GM19025 (cell line): ENCODE results near the gene RPL39L.
"Not testable (repeated sequence)": the region's sequence is repeated elsewhere in the genome, so short reads cannot be mapped to it uniquely, and the experiment has no call there.

Experiments used
- ATAC-seq: cut with Tn5 transposase; IDR thresholded peaks from one replicate; pipeline ENCODE4 v1.9.1; 2021; ENCODE audit warnings: mild to moderate bottlenecking, low read depth, moderate library complexity; ENCODE audit not compliant: unreplicated experiment

RPL39L gene

GRCh38 chr3:187145149-187145895, 6.0 kb upstream of the RPL39L start:
- ATAC-seq: no peak

- ATAC-seq: no peak
Measured at GRCh38 chr3:187139895-187140253, 578 bp upstream of the RPL39L start.

- no peak for ATAC-seq
Measured at GRCh38 chr3:187136936-187137335, 2.4 kb downstream of the RPL39L start.

- ATAC-seq: no peak
Measured at GRCh38 chr3:187136337-187136736, 3.0 kb downstream of the RPL39L start.

DNA sequence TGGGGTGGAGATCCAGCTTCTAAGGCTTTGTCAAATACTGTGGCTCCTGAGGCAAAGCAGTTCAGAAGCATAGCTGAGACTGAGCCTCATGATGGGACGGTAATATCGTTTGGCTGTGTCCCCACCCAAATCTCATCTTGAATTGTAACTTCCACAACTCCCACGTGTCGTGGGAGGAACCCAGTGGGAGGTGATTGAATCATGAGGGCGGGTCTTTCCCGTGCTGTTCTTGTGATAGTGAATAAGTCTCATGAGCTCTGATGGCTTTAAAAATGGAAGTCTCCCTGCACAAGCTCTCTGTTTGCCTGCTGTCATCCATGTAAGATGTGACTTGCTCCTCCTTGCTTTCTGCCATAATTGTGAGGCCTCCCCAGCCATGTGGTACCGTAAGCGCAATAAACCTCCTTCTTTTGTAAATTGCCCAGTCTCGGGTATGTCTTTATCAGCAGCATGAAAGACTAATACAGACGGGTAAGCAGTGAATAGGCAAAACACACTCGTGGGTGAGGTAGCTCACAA, 4.1 kb downstream of the RPL39L start:
- not testable (repeated sequence) for ATAC-seq

GRCh38 chr3:187133181-187133580, 6.1 kb downstream of the RPL39L start:
- not testable (repeated sequence) for ATAC-seq

- ATAC-seq: no peak
Measured at GRCh38 chr3:187132666-187133065, 6.6 kb downstream of the RPL39L start.

DNA sequence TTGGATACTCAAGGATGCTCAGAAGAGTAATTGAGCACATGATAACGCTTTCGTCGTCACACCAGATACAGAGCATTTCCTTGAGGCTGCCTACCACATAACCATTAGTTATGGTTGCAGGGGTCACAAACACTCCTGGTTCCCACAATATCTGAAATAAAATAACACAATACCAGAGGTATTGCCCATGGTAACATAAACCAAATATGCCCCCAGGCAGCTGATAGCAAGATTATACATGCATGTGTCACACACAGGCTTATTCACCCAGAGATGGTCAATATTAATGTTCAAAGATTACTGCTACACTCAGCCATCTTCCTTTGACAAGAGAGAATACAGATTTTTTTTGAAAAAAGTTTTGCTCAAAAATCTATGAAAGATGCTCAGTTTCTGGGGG, 7.3 kb downstream of the RPL39L start:
- no peak for ATAC-seq

DNA sequence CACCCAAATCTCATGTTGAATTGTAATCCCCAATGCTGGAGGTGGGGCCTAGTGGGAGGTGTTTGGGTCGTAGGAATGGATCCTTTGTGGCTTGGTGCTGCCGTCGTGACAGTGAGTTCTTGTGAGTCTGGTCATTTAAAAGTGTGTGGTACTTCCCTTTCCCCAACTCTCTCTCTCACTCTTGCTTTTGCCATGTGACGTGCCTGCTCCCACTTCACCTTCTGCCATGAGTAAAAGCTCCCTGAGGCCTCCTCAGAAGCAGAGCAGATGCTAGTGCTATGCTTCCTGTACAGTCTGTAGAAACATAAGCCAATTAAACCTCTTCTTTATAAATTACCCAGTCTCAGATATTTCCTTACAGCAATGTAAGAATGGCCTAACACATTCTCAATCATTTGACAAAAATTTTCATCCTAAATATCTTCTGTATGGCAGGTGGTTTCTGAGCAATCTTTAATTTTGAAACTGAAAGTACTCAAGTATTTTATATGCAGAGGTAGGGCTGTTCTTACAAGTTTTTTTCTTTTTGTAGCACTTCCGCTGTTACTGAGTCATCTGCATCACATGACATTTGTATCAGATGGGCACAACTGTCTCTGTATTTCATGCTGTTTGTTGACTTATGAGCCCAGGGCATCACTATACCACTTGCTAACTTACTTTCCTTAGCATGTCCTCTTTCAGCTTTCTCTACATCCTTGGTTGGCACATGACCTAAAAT, 8.8 kb downstream of the RPL39L start:
- peak; percentile 71 for ATAC-seq

GRCh38 chr3:187125319-187126031, 13.8 kb downstream of the RPL39L start:
- ATAC-seq: no peak

- no peak for ATAC-seq
Measured at GRCh38 chr3:187122261-187122660, 17.0 kb downstream of the RPL39L start.

DNA sequence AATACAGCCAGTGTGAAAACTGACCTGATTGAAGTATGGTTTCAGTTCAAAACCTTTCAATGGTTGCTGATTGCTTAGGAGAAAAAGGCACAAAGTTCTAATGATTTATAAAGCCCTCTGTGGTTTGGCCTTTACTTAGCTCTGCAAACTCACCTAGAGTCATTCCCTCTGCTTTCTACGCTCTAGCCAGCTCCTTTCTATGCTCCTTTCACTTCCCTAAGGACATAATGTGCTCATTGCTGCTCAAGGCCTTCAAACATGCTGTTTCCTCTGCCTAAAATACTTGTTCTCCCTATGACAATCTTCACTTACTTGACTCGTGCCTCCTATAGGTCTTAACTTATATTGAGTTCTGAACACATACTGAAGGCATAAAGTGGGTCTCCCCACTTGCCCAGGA, 19.0 kb downstream of the RPL39L start:
- no peak for ATAC-seq

DNA sequence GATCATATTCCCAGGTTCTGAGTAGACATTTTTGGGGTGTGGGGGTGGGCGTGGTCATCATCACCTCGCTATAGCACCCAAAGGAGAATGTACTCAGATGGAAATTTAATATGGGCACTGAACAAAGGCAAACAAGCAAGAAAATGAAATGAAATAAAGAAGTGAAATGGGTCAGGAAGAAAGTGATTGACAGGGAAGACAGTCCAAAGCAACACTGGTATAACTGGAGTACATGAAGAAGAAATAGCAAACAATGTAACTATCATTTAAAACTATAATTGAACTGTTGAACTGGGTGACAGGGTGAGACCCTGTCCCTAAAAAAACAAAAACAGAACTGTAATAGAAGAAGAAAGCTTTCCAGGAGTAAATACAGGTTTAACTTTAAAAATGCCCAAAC, 24.8 kb downstream of the RPL39L start:
- no peak for ATAC-seq

DNA sequence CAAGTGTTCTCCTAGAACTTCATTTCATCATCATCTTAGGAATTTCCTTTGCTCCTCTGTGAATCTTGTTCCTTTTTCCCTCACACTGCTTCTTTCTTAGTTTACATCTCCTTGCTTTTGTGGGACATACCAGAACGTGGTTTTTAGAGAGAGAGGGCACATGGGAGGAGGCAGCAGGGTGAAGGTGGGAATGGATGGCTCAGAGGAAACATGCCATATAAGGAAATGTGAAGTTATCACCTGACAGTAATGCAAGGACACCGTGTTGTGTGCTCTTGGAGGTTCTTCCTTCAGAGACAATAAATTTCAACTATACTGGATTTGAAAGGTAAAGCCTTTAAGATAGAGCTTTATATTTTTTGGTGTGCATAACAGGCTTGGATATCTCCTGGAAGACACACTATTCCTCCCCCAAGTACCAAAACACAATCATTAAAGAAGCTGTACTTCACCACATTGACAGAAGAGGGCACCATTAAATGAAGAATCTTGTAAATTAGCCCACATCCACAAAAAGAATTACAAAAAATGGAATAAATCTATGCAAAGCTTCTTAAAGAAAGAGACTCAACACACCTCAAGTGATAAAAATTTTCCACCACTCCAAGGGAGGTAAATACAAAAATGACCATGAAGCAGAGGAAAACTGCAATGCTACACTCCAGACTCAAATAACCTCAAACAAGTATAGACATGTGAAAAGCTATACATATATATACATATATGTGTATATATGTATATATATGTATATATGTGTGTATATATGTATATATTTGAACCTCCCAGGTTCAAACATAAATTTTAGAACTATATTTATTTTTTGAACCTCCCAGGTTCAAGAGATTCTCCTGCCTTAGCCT, 26.1 kb downstream of the RPL39L start:
- no peak for ATAC-seq

DNA sequence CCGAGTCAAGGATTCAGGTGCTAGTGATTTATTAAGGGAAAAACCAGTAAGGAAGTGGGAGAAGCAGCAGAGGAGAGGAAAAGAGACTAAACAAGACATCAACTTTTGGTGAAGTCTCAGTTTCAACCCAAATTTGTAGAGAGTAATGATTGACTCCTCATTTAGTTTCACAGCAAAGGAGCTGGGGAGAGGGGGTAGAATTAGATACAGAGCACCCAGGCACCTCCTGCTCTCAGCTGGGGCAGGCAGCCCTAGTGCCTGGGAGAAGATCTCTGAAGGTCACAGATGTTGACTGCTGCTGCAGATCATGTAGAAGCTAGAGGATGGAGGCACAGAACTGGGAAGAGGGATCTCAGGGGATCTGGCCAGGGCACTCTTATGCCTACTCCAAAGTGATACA, 29.1 kb downstream of the RPL39L start:
- ATAC-seq: no peak

DNA sequence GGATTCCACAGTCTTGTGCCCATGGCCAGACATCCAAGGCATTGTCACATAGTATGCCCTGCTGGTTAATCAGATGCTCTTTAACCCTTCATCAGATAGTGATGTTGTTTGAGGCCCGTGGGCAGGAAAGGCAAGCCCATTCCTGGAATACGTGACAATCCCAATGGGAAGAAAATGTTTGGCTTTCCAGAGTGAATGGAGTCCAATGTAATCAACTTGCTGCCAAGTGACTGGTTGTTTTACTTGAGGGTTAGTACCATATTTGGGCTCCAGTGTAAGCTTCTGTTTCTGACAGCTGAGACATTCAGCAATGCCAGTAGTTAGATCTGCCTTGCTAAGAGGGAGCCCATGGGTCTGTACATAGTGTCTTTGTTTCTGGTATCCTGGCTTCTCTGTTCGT, 31.3 kb downstream of the RPL39L start:
- ATAC-seq: no peak

DNA sequence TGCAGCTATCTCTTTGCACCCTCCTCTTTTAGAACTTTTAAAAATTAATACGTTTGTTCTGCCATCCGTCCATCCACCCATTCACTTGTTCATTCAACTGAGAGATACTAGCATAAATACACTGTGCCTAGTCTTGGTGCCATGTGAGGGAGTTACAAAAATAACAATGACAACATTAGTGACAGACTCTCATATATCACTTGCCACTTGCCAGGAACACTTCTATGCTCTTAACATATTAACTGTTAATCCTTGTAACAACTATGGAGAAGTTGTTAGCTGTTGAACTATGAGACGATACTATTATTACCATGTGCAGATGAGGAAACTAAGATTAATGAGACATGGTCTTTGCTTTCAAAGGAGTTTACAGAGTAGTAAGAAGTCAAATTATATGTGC, 33.6 kb downstream of the RPL39L start:
- ATAC-seq: no peak

- ATAC-seq: no peak
Measured at GRCh38 chr3:187104933-187105332, 34.4 kb downstream of the RPL39L start.

- no peak for ATAC-seq
Measured at GRCh38 chr3:187104342-187104741, 35.0 kb downstream of the RPL39L start.

- no peak for ATAC-seq
Measured at GRCh38 chr3:187103251-187103650, 36.0 kb downstream of the RPL39L start.
